Measurements from ENCODE around the gene NUTM2A. TPM values are rescaled to one million over a fixed set of nuclear protein-coding genes. Genes with fewer than 3 reads are reported as not detected.
"Not testable (repeated sequence)": the region's sequence is repeated elsewhere in the genome, so short reads cannot be mapped to it uniquely, and the experiment has no call there.

Gene NUTM2A
- polyA plus RNA-seq, 1 donor, result 3.5 TPM

DNA sequence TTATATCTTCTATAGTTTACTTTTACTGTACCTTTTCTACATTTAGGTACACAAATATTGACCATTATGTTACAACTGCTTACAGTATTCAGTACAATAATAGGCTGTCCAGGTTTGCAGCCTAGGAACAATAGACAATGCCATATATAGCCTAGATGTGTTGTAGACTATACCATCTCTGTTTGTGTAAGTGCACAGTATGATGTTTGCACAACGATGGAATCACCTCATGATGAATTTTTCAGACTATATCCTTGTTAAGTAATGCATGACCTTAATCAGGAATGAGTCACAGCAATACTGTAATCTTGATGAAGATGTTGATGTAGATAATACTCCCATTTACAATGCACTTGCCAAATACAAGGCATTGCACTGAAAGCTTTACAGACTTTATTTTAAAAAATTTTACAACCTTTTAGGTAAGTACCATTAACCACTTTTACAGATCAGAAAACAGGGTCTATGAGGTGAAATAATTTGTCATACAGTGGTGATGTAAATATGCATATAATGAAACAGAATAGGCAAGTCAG lies 23.6 kb downstream of the NUTM2A start:
- DNase-seq, result not testable (repeated sequence)

DNA sequence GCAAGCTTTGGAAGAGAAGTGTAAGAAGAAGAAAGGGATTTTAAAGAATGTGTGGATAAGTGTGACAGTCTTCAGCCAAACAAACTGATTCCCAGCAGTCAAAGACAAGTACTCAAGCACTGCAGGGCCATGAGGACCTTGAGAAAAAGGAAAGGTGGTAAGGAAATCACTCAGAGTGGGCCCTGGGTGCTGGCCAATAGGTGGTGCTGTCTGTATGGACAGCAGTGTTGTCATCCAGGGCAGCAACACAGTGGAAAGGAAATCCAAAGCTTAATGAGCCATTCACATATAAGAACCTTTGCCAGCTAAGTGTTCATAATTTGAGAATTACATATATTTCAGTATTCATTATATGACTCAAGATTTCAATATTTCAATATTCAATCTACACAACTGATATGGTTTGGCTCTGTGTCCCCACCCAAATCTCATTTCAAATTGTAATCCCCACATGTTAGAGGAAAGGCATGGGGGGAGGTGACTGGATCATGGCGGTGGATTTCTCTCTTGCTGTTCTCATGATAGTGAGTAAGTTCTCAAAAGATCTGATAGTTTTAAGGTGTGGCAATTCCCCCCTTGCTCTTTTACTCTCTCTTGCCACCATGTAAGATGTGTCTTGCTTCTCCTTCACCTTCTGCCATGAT lies 55.6 kb downstream of the NUTM2A start:
- not testable (repeated sequence) for DNase-seq

Other genes starting within 250 kb of the NUTM2A start
- gene FAM25A, start 205.2 kb upstream of the NUTM2A start, polyA plus RNA-seq (ENCODE audit: insufficient read length), result not detected
- gene GLUD1, start 130.6 kb upstream of the NUTM2A start, polyA plus RNA-seq (ENCODE audit: insufficient read length), result 54.5 TPM
- gene SHLD2, start 130.2 kb upstream of the NUTM2A start, polyA plus RNA-seq (ENCODE audit: insufficient read length), result 17.5 TPM
- gene NUTM2D, start 132.3 kb downstream of the NUTM2A start, polyA plus RNA-seq (ENCODE audit: insufficient read length), result 12.8 TPM

All from hindlimb muscle (tissue), 1 donor.